GM19351 (cell line): ENCODE results near the gene VPS54.

Experiments
- ATAC-seq: cut with Tn5 transposase; IDR thresholded peaks from one replicate; pipeline ENCODE4 v1.9.1; 2021; ENCODE audit warnings: mild to moderate bottlenecking, moderate library complexity; ENCODE audit not compliant: unreplicated experiment

Gene VPS54

DNA sequence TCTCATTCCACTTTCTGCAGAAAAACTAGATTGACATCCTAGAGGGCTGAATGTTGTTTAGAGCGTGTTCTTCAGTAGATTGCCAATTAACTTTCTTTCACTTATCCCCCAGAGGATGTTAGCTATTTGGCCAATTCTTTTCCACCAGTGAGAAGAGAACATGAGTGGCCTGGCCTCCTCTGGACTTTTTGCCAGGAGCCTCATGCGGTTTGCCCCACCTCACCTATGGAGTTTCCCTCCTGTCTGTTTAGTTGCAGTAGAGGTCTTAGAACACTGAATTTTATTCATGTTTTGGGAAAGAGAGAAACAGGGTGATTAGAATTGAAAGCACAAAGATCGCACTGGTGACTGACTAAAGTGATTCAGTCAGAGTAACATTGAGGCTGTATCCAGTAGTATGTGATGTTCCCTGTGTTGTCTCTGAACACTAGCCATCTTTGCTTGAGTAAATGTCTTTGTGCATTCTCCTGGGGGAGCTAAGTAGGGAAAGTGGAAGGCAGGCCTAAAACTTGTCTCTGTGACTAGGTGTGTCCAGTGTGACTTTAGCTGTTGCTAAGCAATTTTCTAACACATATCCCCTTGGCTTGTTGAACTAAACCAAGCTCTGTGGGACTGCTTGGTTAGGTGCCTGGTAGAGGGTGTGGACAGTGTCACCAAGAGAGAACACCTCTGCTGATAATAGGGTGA, 143.5 kb downstream of the VPS54 start:
- ATAC-seq = no peak

DNA sequence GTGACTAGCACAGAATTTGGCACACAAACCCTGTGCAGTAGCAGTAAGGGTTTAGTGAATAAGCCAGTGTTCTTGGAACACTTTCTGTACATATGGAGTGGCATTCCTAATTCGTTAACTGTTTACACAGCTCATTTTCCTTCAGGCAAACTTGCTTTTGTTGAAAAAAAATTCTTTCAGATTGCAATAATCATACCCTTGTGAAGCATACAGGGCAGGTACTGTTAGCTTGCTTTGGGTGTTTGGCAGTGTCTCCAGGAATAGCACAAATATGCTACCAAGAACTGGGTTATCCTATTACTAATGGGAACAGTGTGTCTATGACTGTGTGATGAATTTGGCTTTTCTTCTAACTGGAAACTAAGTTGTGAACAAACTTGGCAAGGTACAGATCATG, 144.1 kb downstream of the VPS54 start:
- no peak for ATAC-seq

DNA sequence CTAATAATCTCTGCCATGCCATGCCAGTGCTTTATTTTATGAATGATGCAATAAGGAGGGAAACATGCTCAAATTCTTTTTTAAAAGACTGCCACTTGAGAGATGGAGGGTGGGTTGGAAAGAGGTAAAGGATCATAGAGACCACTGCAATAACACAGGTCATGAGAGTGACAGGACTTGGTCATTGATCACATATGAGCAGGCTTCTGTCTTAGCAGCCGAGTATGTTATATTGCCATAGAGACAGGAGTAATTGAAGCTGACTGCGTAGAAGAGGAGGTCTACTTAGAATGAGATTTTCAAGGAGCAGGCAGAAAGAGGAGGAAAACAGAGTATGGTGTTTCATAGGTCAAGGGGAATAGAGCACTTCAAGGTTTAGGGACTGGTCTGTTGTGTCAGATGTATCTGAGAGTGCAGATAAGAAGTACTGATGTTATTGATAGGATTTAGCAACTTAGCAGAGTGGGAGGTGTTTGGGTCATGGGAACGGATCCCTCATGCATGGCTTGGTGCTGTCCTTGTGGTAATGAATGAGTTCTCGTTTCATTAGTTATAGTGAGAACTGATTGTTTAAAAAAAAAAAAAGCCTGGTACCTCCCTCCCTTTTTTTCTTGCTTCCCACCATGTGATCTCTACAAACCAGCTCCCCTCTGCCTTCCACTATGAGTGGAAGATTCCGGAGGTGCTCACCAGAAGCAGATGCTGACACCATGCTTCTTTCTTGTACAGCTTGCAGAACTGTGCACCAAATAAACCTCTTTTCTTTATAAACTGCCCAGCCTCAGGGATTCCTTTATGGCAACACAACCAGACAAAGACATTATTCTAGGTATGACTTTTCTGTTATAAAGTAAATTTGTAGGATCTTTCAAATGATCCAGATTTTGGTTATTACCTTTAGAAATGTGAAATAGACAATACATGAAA, 144.8 kb downstream of the VPS54 start:
- ATAC-seq = no peak

DNA sequence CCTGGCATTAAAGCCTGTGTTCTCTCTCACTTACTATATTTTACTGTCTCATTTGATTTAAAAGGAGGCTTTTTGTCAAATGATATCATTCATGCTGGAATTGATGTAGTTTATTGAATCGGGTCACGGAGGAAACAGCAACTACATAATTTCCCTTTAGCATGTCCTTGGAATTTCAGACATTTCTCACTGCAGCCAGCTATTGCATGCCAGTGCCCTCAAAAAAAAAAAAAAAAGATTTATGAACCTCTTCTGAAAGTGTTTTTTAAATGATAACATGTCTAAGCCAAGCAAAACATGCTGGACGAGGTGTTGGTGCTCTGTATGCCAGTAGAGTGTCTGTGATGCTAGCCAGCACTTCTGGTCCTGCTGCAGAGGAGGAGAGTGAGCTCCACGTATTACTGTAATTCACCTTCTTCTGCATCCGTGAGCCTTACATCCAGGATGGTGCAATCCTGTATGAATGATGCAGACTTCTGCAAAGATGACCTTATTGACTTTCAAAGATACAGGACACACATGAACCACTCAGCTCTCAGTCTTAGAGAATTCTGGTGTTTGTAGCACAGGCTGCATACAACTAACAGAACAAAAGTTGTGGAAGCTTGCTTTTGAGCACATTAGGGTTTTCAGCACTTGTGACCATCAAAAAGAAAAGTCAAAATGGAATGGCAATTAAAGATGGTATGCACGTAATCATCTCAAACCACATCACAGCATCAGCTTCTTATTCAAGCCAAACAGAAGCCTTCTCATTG, 146.5 kb downstream of the VPS54 start:
- no peak for ATAC-seq

DNA sequence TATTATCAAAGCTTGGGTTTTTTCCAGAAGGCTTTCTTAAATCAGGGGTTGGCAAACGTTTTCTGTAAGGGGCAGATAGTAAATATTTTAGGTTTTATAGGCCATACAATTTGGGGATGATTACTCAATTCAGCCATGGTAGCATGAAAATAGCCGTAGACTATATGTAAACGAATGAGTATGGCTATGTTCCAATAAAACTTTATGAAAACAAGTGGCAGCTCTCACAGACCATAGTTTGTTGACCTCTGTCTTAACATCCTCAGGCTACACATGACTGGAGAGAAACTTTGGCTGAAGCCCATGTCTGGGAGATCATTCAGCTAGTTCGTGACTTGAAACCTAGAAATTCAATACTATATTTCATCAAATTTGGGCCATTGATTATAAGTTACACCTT, 147.4 kb downstream of the VPS54 start:
- ATAC-seq = no peak

DNA sequence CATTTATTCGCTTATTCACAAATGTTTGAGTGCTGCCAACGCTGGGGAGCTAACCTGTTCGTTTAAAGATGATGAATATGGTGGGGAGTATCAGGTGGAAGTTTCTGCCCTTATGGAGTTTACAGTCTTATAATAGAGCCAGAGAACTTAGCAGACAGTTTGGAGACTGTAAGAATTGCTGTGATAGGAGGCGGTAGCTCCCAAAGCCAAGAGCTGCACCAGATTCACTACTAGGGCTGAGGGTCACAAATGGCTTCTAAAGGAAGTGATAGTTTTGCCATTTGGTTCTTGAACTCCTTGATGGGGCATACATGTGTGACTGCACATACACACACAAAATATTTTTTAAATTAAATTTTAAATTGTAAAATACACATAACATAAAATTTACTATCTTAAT, 148.5 kb downstream of the VPS54 start:
- no peak for ATAC-seq

DNA sequence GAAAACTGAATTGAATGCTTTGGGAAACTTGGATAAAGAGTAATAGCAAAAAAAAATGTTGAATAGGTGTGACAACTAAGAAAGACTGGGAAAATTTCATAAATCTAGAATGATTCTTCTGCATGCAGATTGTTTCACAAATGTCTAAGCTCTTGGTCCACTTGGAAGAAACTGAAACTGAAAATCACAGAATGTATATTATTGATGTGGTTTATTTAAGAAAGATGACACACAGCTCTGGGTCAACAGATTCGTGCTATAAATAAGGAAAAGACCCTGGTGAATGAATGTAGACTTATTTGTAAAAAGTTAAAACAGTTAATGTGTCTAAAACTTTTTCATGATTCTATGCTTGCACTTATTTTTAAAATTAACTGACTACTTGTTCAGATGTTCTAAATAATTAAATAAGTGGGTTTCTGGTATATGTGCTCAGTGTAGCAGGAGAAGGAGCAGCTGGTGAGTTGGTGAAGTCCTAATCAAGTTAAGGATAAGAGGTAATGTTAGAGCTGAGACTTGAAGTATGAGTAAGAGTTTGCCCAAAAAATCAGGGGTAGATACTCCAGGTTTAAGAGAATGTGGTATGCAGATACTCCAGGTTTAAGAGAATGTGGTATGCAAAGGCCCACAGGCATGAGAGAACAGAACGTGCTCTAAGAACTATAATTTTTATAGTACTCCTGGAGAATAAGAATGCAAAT, 153.1 kb downstream of the VPS54 start:
- ATAC-seq = no peak

DNA sequence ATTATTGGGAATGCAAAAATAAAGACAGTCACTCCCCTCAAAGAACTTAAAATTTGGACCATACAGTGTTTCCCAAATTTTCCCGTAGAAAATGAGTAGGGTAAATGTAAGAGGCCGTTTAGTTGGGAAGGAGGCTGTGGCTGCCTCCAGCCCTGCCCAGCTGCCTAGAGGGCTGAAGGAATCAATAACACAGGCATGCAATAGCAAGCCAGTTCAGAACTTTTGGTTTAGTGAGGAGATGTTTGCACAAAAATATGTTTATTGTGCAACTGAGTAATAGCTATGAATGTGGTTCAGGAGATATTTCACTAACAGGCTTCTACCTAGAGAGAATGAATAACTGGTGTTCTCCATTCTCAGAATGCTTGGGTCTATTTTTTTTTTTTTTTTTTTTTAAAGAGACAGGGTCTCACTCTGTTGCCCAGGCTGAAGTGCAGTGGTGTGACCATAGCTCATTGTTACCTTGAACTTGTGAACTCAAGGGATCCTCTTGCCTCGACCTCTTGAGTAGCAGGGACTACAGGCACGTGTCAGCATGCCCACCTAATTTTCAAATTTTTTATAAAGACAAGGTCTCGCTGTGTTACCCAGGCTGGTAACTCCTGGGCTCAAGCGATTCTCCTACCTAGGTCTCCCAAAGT, 153.9 kb downstream of the VPS54 start:
- ATAC-seq = no peak

DNA sequence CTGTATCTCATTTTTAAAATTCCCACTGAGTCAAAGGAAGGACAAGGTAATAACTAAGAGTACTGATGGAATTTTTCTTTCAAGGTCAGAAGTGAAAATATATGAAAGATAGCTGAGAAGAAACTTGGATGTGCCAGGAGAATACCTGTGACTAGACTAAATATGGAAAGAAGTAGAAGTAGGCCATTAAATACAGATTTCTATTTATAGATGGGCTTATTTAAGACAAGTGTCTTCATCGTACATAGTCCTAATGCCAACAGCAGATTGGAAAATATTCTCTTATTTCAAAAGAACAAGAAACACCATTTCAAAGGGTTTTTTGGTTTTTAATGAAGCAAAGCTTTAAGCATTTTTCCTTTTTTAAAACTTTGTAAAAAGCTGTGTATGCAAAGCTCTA, 155.5 kb downstream of the VPS54 start:
- ATAC-seq = no peak

DNA sequence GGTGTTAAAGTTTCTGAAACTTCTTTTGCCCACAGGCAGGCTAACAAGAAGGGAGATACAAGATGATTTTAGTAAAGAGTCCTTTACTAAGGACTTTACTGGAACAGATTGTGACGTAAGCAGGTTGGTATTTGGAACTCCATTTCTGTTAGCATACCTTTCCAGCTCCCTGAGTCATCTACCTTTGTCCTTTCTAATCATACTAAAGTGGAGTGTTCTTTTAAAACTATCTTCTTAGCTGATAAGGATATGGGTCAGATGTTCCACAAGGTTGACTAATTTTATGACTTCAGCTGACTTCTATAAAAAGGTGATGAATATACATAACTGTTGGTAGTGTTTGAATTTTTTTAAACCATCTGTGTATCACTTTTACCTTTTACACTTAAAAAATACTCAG, 156.4 kb downstream of the VPS54 start:
- ATAC-seq = no peak

DNA sequence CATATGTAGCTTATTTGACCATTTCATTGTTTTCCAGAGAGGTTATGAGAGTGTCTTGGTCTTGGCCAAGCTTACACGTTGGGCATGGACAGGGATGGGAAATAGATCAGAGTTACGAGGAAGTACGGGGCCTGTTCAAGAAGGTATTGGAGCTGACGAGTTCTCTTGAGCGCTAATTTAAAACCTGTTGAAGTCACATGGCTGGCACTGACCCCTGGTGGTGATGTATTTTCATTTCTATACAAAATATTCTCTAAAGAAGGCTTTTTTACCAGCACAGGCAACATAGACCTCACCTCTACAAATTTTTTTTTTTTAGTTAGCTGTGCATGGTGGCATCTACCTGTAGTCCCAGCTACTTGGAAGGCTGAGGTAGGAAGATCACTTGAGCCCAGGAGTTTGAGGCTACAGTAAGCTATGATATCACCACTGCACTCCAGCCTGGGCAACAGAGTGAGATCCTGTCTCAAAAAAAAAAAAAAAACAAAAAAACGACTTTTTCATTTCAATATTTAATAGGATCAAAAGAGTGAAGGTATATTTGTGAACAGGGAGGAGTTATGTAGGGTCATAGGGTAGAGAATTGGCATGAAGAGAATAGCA, 157.9 kb downstream of the VPS54 start:
- no peak for ATAC-seq

DNA sequence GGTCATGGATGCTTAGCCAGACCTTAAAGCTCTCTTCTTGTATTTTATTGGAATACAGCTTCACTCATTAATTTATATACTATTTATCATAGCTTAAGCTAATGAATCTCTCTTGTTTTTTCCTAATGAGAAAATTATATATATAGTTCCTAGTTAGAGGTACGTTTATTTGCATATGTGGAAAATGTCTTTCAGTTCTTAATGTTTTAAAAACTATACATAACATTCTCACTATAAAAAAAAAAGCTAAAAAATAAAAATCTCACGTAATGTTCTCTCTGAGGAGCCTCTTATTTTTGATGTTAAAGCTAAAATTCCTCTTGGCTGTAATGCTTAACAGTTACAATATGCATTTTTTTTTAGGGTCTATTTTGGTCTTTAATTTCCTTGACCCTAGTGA, 160.9 kb downstream of the VPS54 start:
- ATAC-seq = no peak

DNA sequence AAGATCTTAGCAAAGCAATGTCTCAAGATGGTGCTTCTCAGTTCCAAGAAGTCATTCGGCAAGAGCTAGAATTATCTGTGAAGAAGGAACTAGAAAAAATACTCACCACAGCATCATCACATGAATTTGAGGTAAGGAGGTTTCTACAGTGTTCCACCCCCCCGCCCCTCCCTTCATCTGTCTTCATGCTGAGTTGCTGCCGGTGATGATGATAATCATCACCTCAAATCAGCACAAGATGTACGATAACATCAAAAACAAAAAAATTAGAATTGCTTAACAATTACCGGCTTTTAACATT, 163.0 kb downstream of the VPS54 start:
- ATAC-seq = no peak

DNA sequence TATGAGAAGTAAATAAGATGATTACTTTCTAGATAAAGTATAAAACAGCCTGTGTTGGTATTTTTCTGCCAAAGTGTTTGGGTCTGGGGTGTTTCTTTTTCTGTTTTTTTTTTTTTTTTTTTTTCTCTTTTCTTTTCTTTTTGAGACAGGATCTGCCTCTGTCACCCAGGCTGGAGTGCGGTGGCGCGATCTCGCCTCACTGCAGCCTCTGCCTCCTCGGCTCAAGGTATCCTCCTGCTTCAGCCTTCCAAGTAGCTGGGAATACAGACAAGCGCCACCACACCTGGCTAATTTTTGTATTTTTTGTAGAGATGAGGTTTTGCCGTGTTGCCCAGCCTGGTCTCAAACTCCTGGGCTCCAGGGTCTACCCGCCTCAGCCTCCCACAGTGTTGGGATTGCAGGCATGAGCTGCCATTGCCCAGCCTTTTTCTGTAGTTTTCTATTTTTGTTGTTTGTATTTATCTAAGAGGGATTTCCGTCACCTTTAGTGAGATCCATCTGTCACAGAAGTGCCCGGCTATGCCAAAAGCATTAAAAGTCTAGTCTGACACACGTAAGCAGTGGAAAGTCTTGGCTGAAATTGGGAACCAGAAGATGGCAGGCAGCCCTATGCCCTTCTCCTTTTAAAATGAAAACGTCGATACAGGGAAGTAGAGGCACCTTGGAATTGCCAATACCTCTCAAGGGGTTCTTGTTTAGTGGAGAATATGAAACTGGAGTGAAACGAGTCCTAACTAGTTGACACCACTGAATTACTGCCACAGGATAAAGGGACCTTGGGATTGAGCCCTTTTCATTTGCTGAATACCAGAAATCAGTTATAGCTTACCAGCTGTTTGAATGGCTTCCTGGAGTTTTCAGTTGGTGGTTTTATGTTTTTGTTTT, 163.6 kb downstream of the VPS54 start:
- ATAC-seq = no peak

DNA sequence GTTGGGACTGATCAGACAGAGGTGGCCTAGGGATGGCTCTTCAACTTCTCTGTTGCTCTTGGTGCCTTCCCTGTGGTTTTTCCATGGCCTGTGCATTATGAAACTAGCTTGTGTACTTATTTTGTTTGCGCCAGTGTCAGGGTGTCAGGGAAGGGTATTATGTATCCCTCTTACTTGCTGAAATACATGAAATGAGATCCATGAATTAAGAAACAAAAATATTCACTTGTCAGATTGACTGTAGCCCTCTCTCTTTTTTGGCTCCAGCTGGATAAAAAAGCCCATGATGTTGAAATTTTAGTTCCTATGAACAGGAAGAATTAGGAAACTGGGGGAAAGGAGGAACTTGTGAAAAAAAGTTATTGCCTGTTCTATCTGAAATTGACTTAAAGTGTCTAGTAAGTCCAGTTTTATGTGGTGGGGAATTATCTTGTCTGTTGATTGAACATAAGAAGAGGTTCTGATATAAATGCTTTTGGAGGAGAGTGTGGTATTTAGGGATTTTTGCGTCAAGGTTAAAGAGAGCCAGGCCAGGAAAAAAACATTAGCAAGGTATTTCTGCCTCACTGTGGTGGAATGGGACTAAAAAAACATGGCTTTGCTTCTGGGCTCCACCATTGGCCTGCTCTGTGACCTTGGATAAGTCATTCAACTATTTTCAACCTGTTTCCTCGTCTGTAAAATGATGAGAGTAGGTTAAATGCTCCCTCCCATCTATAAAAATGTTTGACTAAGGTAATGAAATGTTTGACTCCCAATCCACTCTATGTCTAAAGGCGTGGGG, 165.5 kb downstream of the VPS54 start:
- no peak for ATAC-seq

DNA sequence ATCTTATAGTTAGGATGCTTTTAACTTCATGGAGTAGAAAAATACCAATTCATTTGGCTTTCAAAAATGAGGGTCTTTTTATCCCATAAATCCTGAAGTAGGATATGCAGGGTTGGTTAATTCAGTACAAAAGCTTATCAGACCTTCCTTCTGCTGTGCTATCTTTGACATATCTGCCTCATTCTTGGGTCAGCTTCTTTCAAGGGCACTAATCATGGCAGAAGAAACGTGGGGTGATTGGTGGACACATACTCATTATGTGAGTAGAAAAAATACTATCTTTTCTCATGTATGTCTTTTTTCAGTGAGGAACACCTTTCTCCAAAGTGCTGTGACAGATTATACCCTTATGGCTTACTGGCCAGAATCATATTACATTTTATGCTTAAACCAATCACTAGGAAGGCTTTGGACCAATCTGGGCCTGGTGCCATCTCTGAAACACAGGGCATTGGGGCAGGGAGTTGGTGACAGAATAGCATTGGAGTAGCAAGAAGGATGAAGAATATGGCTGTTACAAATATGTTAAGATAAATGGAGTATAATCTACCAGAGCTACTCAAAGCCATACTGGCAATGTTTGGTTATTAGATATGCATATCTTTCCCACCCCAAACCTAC, 167.4 kb downstream of the VPS54 start:
- ATAC-seq = no peak

DNA sequence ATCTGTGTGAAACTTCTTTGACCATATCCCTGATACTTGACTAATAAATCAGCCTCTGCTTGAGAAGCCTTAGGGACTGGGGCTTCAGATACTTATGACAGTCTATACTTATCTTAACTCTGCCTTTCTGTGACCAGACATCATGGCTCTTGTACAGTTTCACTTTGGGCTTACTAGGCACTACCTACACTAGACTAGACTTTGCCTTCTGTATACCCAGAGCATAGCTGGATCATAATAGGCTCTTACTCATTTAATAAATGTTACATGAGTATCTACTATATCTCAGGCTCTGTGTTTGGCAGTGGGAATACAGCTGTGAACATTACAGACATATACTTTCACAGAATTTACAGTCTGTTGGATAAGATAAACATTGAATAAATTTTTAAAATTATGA, 168.6 kb downstream of the VPS54 start:
- ATAC-seq = no peak

DNA sequence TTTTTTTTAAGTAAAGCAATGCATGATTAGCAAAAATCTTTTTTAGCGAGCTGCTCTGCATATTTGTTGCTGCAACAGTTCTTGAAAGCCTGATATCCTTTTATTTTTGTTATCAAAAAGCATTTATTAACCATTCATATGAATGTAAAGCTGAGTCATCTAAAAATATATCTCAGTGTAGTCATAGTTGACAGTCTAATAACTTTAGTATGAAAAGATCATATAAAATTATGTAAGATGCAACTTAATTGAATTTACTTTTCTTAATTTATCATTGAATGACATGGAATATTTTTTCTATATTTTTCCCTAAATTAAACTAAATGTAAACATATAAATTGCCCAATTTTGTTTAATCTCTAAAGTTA, 169.0 kb downstream of the VPS54 start:
- ATAC-seq = no peak
